22Rv1 (cell line): Measurements from ENCODE around the gene MIDN.

Experiments used
- ZFX ChIP-seq: fragments of 450-650 bp; IDR thresholded peaks from 2 replicates; pipeline ENCODE4 v1.6.1; 2017; ENCODE audit warnings: antibody characterized with exemption, borderline replicate concordance
- TF ChIP-seq, protein P1 (sequence below): fragments of 450-650 bp; IDR thresholded peaks from 2 replicates; pipeline ENCODE4 v1.5.1; 2017; ENCODE audit warnings: mild to moderate bottlenecking

DNA sequence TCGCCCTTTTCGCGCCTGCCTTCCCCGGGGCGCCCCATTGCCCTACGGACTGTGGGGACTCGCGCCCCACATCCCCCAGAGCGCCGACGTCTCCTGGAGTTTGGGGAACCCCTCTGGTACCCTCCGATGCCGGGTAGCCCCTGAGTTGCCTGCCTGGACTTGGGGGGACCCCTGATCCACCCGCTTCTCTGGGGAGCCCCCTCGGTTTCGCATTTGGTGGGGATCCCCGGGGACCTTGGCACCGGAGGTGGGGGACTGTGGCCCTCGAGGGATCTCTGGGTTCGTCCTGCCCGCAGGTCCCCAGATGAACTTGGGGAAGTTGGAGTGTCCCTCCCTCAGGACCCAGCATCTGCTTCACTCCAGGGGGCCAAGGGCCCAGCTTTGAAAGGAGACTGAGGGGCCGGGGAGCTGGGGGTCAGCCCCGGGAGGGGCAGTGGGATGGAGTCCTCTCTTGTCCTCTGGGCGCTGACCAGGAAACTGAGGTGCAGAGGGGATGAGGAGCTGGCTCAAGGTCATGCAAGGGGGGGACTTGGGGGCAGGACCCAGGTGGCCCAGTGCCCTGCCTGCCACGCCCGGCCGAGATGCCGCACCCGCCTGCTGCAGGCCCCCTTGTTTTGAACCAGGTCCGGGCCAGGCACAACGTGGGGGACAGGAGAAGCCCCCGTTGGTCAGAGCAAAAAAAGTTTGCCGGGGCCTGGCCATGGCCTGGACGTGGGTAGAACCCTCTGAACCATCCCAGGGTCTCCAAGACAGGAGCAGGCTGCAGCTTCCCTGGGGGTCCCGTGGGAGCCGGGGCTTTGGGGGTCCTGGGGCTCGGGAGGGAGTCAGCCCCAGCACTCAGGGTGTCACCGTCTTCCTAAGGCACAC, 38.3 kb downstream of the MIDN start:
- TF ChIP-seq, protein P1, sequence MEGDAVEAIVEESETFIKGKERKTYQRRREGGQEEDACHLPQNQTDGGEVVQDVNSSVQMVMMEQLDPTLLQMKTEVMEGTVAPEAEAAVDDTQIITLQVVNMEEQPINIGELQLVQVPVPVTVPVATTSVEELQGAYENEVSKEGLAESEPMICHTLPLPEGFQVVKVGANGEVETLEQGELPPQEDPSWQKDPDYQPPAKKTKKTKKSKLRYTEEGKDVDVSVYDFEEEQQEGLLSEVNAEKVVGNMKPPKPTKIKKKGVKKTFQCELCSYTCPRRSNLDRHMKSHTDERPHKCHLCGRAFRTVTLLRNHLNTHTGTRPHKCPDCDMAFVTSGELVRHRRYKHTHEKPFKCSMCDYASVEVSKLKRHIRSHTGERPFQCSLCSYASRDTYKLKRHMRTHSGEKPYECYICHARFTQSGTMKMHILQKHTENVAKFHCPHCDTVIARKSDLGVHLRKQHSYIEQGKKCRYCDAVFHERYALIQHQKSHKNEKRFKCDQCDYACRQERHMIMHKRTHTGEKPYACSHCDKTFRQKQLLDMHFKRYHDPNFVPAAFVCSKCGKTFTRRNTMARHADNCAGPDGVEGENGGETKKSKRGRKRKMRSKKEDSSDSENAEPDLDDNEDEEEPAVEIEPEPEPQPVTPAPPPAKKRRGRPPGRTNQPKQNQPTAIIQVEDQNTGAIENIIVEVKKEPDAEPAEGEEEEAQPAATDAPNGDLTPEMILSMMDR = no peak
- no peak for TF ChIP-seq ZFX
